ENCODE results near the gene CATSPERE. TPM values are rescaled to one million over a fixed set of nuclear protein-coding genes. Genes with fewer than 3 reads are reported as not detected.

Gene CATSPERE
- total and polyA plus RNA-seq, 12 donors: 0.18 to 2.6 (median 1.2) TPM

- Histone ChIP-seq H3K27me3 (no peaks in the 10 kb centered on the region), H3K36me3 (replicated peaks in 1 of 2) (no peaks in the 10 kb centered on the region), H3K4me1 (replicated peaks in 1 of 2) (no peaks in the 10 kb centered on the region), H3K27ac (no peak overlapping the region), H3K9me3 (replicated peaks in 1 of 3) (no peaks in the 10 kb centered on the region), H3K4me3 (no peak overlapping the region)
- intact Hi-C loops (cut with DNase I): no loop called here
- no peak for DNase-seq
- TF ChIP-seq POLR2A (IDR thresholded peaks at IDR 0.05) (no peak), CTCF (IDR thresholded peaks at IDR 0.05) (no peak)
Observed at GRCh38 chr1:244633140-244633539, 172.1 kb downstream of the CATSPERE start.

GRCh38 chr1:244634546-244634945, 173.5 kb downstream of the CATSPERE start:
- Histone ChIP-seq H3K36me3 (replicated peaks in 1 of 2) (no peaks in the 10 kb centered on the region), H3K27me3 (no peaks in the 10 kb centered on the region), H3K27ac (no peak overlapping the region), H3K4me3 (no peak overlapping the region), H3K4me1 (replicated peaks in 1 of 2) (no peaks in the 10 kb centered on the region), H3K9me3 (replicated peaks in 1 of 3) (no peaks in the 10 kb centered on the region)
- TF ChIP-seq CTCF (IDR thresholded peaks at IDR 0.05) (no peak), POLR2A (IDR thresholded peaks at IDR 0.05) (no peak)
- intact Hi-C loops (cut with DNase I): no loop called here
- WGBS, 4 donors: 88 to 94% (median 89%) methylated on average over 6 of the region's 6 CpGs
- no peak for DNase-seq

- no peak overlapping the region for H3K4me3 ChIP-seq
- TF ChIP-seq POLR2A (IDR thresholded peaks at IDR 0.05): no peak
- no peak for TF ChIP-seq CTCF (IDR thresholded peaks at IDR 0.05)
- DNase-seq: no peak
- H3K9me3 ChIP-seq (replicated peaks in 1 of 3): no peaks in the 10 kb centered on the region
- H3K36me3 ChIP-seq (replicated peaks in 1 of 2): no peaks in the 10 kb centered on the region
- H3K4me1 ChIP-seq (replicated peaks in 1 of 2): no peaks in the 10 kb centered on the region
- no peak overlapping the region for H3K27ac ChIP-seq
- no peaks in the 10 kb centered on the region for H3K27me3 ChIP-seq
- intact Hi-C loops (cut with DNase I): no loop called here
- WGBS, 4 donors: 85 to 88% (median 85%) methylated on average over 10 of the region's 10 CpGs
Observed at GRCh38 chr1:244636488-244637259, 175.6 kb downstream of the CATSPERE start.

- intact Hi-C loops (cut with DNase I): no loop called here
- no peak overlapping the region for H3K27ac ChIP-seq
- TF ChIP-seq CTCF (IDR thresholded peaks at IDR 0.05) (no peak), POLR2A (IDR thresholded peaks at IDR 0.05) (no peak)
Observed at GRCh38 chr1:244639561-244639960, 178.5 kb downstream of the CATSPERE start.

More at GRCh38 chr1:244639561-244639960, 178.5 kb downstream of the CATSPERE start:
- Histone ChIP-seq H3K27me3 (no peaks in the 10 kb centered on the region), H3K36me3 (replicated peaks in 1 of 2) (no peaks in the 10 kb centered on the region), H3K9me3 (replicated peaks in 1 of 3) (no peaks in the 10 kb centered on the region), H3K4me3 (no peak overlapping the region), H3K4me1 (replicated peaks in 1 of 2) (no peaks in the 10 kb centered on the region)
- DNase-seq: no peak

Data from adrenal gland (tissue), 12 donors.